ENCODE results near the gene MCRIP1. TPM values are rescaled to one million over a fixed set of nuclear protein-coding genes. Genes with fewer than 3 reads are reported as not detected.

MCRIP1 gene
- total and polyA plus RNA-seq, 9 of the 15 experiments (the other 6 are each of a cell fraction or from before 2014, with no cell fraction given): 0.39 to 35.8 (median 9.7) TPM

- peak in 1 of 2 experiments; percentile 73; a peak in 1 of 4 replicates for TF ChIP-seq FOXA3 (CRISPR knock-in tag; conservative IDR thresholded peaks at IDR 0.05 in 1 of 2, IDR thresholded peaks at IDR 0.05 in 1 of 2)
- 0 out of 2 replicates have a peak, but pooled peaks have one; percentile 18 for TF ChIP-seq ZBTB2 (IDR thresholded peaks at IDR 0.05)
- TF ChIP-seq FOSL1 (tag; conservative IDR thresholded peaks at IDR 0.05): 0 out of 2 replicates have a peak, but pooled peaks have one; percentile 33
- peak; percentile 30; the same call in 1 of the 2 replicates for TF ChIP-seq TAL1 (IDR thresholded peaks at IDR 0.05)
- 0 out of 2 replicates have a peak, but pooled peaks have one; percentile 30 for TF ChIP-seq ZBTB43 (CRISPR knock-in tag; IDR thresholded peaks at IDR 0.05)
- TF ChIP-seq NR2C2 (CRISPR knock-in tag; IDR thresholded peaks at IDR 0.05): peak; percentile 53; the same call in 1 of the 2 replicates
- TF ChIP-seq NR2C2 (tag; IDR thresholded peaks at IDR 0.05): no peak; the same call in 1 of the 2 replicates
- TF ChIP-seq ZNF830 (CRISPR knock-in tag; IDR thresholded peaks at IDR 0.05): peak; percentile 59; the same call in 1 of the 2 replicates
- no peak for TF ChIP-seq E4F1 (CRISPR knock-in tag; IDR thresholded peaks at IDR 0.05; ENCODE audit: borderline replicate concordance)
- no peak for TF ChIP-seq PYGO2 (tag; IDR thresholded peaks at IDR 0.05)
- no peak for TF ChIP-seq SMAD1 (IDR thresholded peaks at IDR 0.05; ENCODE audit: low read depth, low read length, partially characterized antibody)
- TF ChIP-seq FUS (optimal IDR thresholded peaks at IDR 0.05; ENCODE audit: low read depth, low read length): no peak
- no peak for TF ChIP-seq DACH1 (IDR thresholded peaks at IDR 0.05; ENCODE audit: partially characterized antibody)
- peak; percentile 60 for TF ChIP-seq CBFA2T2 (conservative IDR thresholded peaks at IDR 0.05)
- peak; percentile 59; the same call in 1 of the 2 replicates for TF ChIP-seq ZNF395 (CRISPR knock-in tag; IDR thresholded peaks at IDR 0.05)
- TF ChIP-seq HDAC8 (tag; IDR thresholded peaks at IDR 0.05): no peak
- no peak for TF ChIP-seq CBX3 (IDR thresholded peaks at IDR 0.05; ENCODE audit: borderline replicate concordance in 1 of 2, low read length in 2 of 2)
- TF ChIP-seq ZBTB34 (CRISPR knock-in tag; IDR thresholded peaks at IDR 0.05): 0 out of 2 replicates have a peak, but pooled peaks have one; percentile 38
- TF ChIP-seq ZNF140 (CRISPR knock-in tag; IDR thresholded peaks at IDR 0.05): no peak
Measured at GRCh38 chr17:81867991-81868673, 35.0 kb upstream of the MCRIP1 start (continued).

Data from K562 (cell line).